SU-DHL-6 (cell line): ENCODE results near the gene DEPDC1B.

Experiments used
- H2AFZ ChIP-seq: fragments of 200-600 bp; sonication (generic); 2 replicates; pipeline ENCODE4 v1.6.1; 2014; ENCODE audit warnings: low read depth, mild to moderate bottlenecking, moderate library complexity, mixed read lengths, antibody characterized with exemption, low read length; ENCODE audit not compliant: severe bottlenecking
- H3F3A ChIP-seq: fragments of 200-600 bp; shearing (Covaris generic); 2 replicates; pipeline ENCODE4 v1.6.0; 2016; ENCODE audit warnings: antibody characterized with exemption, mild to moderate bottlenecking; ENCODE audit not compliant: insufficient read depth
- H3K27ac ChIP-seq: fragments of 200-600 bp; sonication (generic); 2 replicates; pipeline ENCODE4 v1.5.1; 2016; ENCODE audit warnings: low read depth, mild to moderate bottlenecking, low read length, moderate library complexity, mixed read lengths
- H3K27me3 ChIP-seq: fragments of 200-600 bp; sonication (generic), shearing (Covaris generic); 2 replicates; pipeline ENCODE4 v1.6.0; 2014; ENCODE audit warnings: mild to moderate bottlenecking, low read length
- H3K36me3 ChIP-seq: fragments of 200-600 bp; sonication (generic); 2 replicates; pipeline ENCODE4 v1.6.1; 2014; ENCODE audit warnings: mild to moderate bottlenecking, low read length, mixed read lengths
- H3K4me2 ChIP-seq: fragments of 300-600, 200-600 bp; shearing (Covaris generic), sonication (generic); 2 replicates; pipeline ENCODE4 v1.6.0; 2014; ENCODE audit warnings: low read length, low read depth, mild to moderate bottlenecking; ENCODE audit not compliant: poor library complexity, severe bottlenecking
- H3K4me3 ChIP-seq: fragments of 200-600 bp; sonication (generic); 2 replicates; pipeline ENCODE4 v1.5.1; 2014; ENCODE audit warnings: antibody characterized with exemption, low read length, mild to moderate bottlenecking, mixed read lengths; ENCODE audit not compliant: insufficient read depth, poor library complexity, severe bottlenecking
- H3K79me2 ChIP-seq: fragments of 200-600 bp; sonication (generic); 2 replicates; pipeline ENCODE4 v1.6.1; 2014; ENCODE audit warnings: mild to moderate bottlenecking, low read length, moderate library complexity; ENCODE audit not compliant: insufficient read depth
- H3K9ac ChIP-seq: fragments of 200-600 bp; sonication (generic); 2 replicates; pipeline ENCODE4 v1.7.0; 2014; ENCODE audit warnings: mild to moderate bottlenecking, low read length
- H3K9me2 ChIP-seq: fragments of 200-600 bp; sonication (generic); replicated peaks from 2 replicates; pipeline ENCODE4 v1.6.1; 2014; ENCODE audit warnings: low read length; ENCODE audit not compliant: insufficient read depth
- H3K9me3 ChIP-seq: fragments of 200-600 bp; sonication (generic); 2 replicates; pipeline ENCODE4 v1.6.1; 2014; ENCODE audit warnings: low read length, mixed read lengths; ENCODE audit not compliant: insufficient read depth
- H4K20me1 ChIP-seq: fragments of 200-600 bp; sonication (generic); 2 replicates; pipeline ENCODE4 v1.6.1; 2014; ENCODE audit warnings: low read depth, mild to moderate bottlenecking, antibody characterized with exemption, low read length, moderate library complexity, mixed read lengths
- EZH2phosphoT487 ChIP-seq: fragments of 200-600 bp; sonication (generic), shearing (Covaris generic); conservative IDR thresholded peaks from 2 replicates; pipeline ENCODE4 v1.6.1; 2018; ENCODE audit warnings: mild to moderate bottlenecking, antibody characterized with exemption, low read length, moderate library complexity, mixed read lengths
- TF ChIP-seq, protein P1 (sequence below): fragments of 200-600 bp; sonication (generic); IDR thresholded peaks from one replicate; pipeline ENCODE4 v1.5.1; 2017; ENCODE audit warnings: antibody characterized with exemption, mild to moderate bottlenecking, low read length, moderate library complexity; ENCODE audit not compliant: insufficient read depth, poor library complexity, severe bottlenecking

The DEPDC1B gene

GRCh38 chr5:60550311-60550710 lies 149.7 kb downstream of the DEPDC1B start:
- Histone ChIP-seq H3F3A (no peaks in the 10 kb centered on the region), H3K9me3 (no peaks in the 10 kb centered on the region), H3K36me3 (no peaks in the 10 kb centered on the region), H4K20me1 (no peaks in the 10 kb centered on the region), H3K9ac (no peak overlapping the region), H3K4me2 (no peak overlapping the region), H3K4me3 (no peak overlapping the region), H3K27me3 (no peaks in the 10 kb centered on the region), H2AFZ (no peak overlapping the region), H3K9me2 (no peaks in the 10 kb centered on the region), H3K27ac (no peak overlapping the region), H3K79me2 (no peaks in the 10 kb centered on the region)
- TF ChIP-seq EZH2phosphoT487: no peak

GRCh38 chr5:60549841-60550240 lies 150.1 kb downstream of the DEPDC1B start:
- Histone ChIP-seq H3K9me2 (no peaks in the 10 kb centered on the region), H3K27ac (no peak overlapping the region), H3K9me3 (no peaks in the 10 kb centered on the region), H3K36me3 (no peaks in the 10 kb centered on the region), H3K27me3 (no peaks in the 10 kb centered on the region), H4K20me1 (no peaks in the 10 kb centered on the region), H3K9ac (no peak overlapping the region), H3K79me2 (no peaks in the 10 kb centered on the region), H2AFZ (no peak overlapping the region), H3K4me2 (no peak overlapping the region), H3K4me3 (no peak overlapping the region), H3F3A (no peaks in the 10 kb centered on the region)
- TF ChIP-seq EZH2phosphoT487: no peak
- TF ChIP-seq, protein P1, sequence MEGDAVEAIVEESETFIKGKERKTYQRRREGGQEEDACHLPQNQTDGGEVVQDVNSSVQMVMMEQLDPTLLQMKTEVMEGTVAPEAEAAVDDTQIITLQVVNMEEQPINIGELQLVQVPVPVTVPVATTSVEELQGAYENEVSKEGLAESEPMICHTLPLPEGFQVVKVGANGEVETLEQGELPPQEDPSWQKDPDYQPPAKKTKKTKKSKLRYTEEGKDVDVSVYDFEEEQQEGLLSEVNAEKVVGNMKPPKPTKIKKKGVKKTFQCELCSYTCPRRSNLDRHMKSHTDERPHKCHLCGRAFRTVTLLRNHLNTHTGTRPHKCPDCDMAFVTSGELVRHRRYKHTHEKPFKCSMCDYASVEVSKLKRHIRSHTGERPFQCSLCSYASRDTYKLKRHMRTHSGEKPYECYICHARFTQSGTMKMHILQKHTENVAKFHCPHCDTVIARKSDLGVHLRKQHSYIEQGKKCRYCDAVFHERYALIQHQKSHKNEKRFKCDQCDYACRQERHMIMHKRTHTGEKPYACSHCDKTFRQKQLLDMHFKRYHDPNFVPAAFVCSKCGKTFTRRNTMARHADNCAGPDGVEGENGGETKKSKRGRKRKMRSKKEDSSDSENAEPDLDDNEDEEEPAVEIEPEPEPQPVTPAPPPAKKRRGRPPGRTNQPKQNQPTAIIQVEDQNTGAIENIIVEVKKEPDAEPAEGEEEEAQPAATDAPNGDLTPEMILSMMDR: no peak
